ENCODE results near the gene TMEM131.
"Not testable (repeated sequence)": the region's sequence is repeated elsewhere in the genome, so short reads cannot be mapped to it uniquely, and the experiment has no call there.

Gene TMEM131

DNA sequence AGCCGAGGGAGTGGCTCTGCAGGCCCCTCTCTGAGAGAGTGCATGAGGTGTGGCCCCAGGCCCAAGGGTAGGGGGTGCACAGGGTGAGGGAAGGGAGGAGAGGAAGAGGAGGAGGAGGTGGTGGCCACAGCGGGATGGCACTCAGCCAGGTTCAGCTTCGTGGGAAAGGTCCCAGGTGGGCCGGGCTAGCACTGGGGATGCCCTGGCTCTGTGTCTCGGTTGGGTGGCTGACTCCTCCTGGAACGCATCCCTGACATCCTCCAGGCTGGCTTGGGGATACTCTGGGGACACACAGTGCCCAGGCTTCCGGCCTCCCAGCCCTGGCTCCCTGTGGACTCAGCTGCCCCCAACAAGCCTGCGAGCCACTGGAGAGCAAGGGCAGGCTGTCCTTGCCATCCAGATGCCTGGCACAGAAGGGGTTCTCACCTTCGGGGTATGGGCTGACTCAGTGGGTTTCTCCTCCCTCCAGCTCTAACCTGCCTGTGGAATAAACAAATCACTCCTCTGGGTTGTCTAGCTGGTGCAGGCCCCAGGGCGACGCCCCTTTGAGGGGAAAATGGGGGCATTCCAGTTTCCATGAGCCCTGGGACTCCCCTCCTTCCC lies 283.0 kb downstream of the TMEM131 start:
- ChIA-PET CTCF (interaction anchor here (3.0 to 10.6 kb wide), 2 partner anchors 14 to 29 kb away, joined by 13 to 122 read pairs; no protein-coding TSS in a partner anchor), POLR2A (no interaction called here)

DNA sequence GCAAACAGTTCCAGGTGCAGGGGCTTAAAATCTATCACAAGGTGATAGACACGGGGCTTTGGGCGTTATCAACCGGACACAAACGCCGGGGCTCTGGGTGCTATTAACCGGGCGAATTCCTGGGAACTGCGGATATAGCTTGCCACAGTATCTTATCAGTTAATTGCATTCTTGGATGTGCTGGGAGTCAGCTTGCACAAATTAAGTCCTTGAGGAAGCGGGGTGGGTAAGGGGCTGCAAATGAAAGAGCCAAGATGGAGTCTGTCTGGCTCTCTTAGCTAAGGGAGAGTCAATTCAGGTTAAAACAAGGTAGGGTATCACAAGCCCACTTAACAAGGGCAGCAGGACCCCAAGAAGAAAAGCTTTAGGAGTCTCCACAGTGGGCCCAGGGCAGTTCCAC lies 283.6 kb downstream of the TMEM131 start:
- DNase-seq (ENCODE audit: extremely low spot score) = not testable (repeated sequence)
- CTCF ChIA-PET = interaction anchor here (3.0 to 10.6 kb wide), 2 partner anchors 14 to 29 kb away, joined by 13 to 122 read pairs; no protein-coding TSS in a partner anchor

More for the DNA sequence above, 283.0 kb downstream of the TMEM131 start:
- no peak for DNase-seq (ENCODE audit: extremely low spot score)
- TF ChIP-seq, protein P1, sequence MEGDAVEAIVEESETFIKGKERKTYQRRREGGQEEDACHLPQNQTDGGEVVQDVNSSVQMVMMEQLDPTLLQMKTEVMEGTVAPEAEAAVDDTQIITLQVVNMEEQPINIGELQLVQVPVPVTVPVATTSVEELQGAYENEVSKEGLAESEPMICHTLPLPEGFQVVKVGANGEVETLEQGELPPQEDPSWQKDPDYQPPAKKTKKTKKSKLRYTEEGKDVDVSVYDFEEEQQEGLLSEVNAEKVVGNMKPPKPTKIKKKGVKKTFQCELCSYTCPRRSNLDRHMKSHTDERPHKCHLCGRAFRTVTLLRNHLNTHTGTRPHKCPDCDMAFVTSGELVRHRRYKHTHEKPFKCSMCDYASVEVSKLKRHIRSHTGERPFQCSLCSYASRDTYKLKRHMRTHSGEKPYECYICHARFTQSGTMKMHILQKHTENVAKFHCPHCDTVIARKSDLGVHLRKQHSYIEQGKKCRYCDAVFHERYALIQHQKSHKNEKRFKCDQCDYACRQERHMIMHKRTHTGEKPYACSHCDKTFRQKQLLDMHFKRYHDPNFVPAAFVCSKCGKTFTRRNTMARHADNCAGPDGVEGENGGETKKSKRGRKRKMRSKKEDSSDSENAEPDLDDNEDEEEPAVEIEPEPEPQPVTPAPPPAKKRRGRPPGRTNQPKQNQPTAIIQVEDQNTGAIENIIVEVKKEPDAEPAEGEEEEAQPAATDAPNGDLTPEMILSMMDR (IDR thresholded peaks at IDR 0.05; ENCODE audit: control extremely low read depth, extremely low read depth, low read depth, missing control alignments) = no peak

DNA sequence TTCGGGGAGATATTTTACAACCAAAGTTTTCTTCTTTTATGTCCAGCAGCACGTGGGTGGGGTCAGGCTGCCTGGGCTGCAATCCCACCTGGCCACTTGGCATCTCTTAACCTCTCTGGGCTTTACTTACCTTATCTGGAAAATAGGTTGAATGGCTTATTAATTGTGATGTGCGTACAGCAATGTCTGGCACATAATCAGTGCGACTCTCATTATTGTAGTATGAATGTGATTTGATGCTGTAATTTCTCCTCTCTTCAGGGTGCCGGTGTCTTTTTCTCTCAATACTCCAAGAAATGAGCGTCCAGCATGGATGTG lies 284.4 kb downstream of the TMEM131 start:
- DNase-seq (ENCODE audit: extremely low spot score) = no peak
- TF ChIP-seq, protein P1 (IDR thresholded peaks at IDR 0.05; ENCODE audit: control extremely low read depth, extremely low read depth, low read depth, missing control alignments) = no peak
- ChIA-PET CTCF (interaction anchor here (3.0 to 10.6 kb wide), 3 partner anchors 13 to 675 kb away, joined by 13 to 122 read pairs (median 43); no protein-coding TSS in a partner anchor), POLR2A (no interaction called here)

More for the DNA sequence above, 283.6 kb downstream of the TMEM131 start:
- POLR2A ChIA-PET = not testable (repeated sequence)

DNA sequence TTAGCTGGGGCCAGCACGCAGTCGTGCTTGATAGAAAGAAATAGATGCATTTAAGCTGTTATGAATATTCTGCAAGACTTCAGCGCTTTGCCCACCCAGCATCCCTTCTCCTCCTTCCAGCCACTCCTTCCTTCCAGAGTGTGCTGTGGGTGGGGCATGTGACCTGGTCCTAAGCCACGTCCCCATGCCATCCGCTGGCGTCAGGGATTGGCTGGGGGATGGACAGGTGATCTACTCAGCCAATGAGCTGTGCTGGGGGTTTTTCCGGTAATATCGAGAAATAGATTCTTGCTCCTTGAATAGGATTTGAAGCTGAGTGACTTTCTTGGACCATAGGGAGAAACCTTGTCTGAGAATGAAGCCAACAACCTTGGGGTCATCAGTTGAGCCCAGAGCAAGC lies 287.1 kb downstream of the TMEM131 start:
- ChIA-PET POLR2A (no interaction called here), CTCF (interaction anchor here (0.7 to 10.6 kb wide), 8 partner anchors 9 to 678 kb away, joined by 3 to 122 read pairs (median 6); no protein-coding TSS in a partner anchor)
- DNase-seq (ENCODE audit: extremely low spot score) = no peak
- TF ChIP-seq, protein P1 (IDR thresholded peaks at IDR 0.05; ENCODE audit: control extremely low read depth, extremely low read depth, low read depth, missing control alignments) = no peak

DNA sequence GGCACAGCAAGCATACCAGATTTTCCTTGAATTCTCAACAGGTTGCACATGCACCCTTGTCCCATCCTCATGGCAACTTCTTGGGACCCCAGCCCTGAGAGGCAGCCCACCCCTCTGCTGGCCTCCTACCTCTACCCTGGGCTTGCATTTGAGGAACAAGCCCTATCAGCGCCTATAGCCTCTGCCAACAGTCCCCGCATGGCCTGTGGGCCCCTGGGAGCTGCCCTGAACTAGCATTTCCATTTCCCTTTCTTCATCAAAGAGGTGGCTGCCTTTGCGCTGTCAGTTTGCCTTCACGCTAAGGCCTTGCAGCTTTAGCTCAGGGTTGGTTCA lies 287.7 kb downstream of the TMEM131 start:
- ChIA-PET CTCF (interaction anchor here (0.8 to 10.6 kb wide), 6 partner anchors 10 to 678 kb away, joined by 3 to 122 read pairs (median 6); no protein-coding TSS in a partner anchor), POLR2A (no interaction called here)
- TF ChIP-seq, protein P1 (IDR thresholded peaks at IDR 0.05; ENCODE audit: control extremely low read depth, extremely low read depth, low read depth, missing control alignments) = no peak
- no peak for DNase-seq (ENCODE audit: extremely low spot score)

DNA sequence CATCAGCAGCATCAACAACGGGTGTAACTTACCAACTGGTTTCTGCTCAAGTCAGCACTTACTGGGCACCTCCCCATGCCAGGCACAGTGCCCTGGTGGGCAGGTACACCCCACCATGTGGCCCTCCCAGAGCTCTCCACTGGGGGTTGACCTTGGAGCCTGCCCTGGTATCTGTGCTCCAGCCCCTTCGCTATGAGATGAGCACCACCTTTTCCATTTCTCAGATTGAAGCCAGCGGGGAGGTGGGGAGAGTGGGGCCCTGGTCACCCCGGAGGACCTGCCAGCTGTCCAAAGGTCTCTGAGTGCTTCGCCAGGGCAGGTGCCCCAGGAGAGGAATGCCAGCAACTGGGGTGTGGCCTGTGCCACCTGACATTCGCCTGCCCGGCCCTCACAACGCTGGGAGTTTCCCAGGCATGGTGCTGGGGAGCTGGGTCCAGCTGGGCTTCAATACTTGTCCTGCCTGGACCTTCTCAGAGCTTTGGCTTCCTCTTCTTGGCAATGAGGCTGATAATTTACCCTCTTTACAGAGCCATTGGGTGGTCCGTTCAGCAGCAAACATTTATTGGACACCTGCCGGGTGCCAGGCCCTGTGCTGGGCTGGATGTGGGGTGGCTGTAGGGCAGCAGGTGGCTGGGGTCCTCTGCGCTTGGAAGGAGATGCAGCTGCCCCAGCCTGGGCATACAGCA lies 288.2 kb downstream of the TMEM131 start:
- POLR2A ChIA-PET = no interaction called here
- DNase-seq (ENCODE audit: extremely low spot score) = no peak
- CTCF ChIA-PET = interaction anchor here (1.2 to 10.6 kb wide), 6 partner anchors 9 to 679 kb away, joined by 3 to 122 read pairs (median 8); no protein-coding TSS in a partner anchor
- TF ChIP-seq, protein P1 (IDR thresholded peaks at IDR 0.05; ENCODE audit: control extremely low read depth, extremely low read depth, low read depth, missing control alignments) = no peak

All from GM10248 (cell line).